SJCRH30 (cell line): ENCODE measurements around the gene ACOT4. TPM values are rescaled to one million over a fixed set of nuclear protein-coding genes. Genes with fewer than 3 reads are reported as not detected.
"Not testable (repeated sequence)": the region's sequence is repeated elsewhere in the genome, so short reads cannot be mapped to it uniquely, and the experiment has no call there.

Experiments
- DNase-seq, 2 experiments: peaks; one replicate each; pipeline ENCODE4 v3.0.0-alpha.2; 2015 to 2020
- H3K27ac ChIP-seq: fragments of 250-450 bp; sonication (Bioruptor Pico); 2 replicates; pipeline ENCODE4 v1.5.1; 2020; ENCODE audit warnings: mild to moderate bottlenecking, moderate library complexity
- H3K27me3 ChIP-seq: fragments of 250-450 bp; sonication (Bioruptor Pico); 2 replicates; pipeline ENCODE4 v1.5.1; 2020; ENCODE audit warnings: mild to moderate bottlenecking, moderate library complexity
- H3K36me3 ChIP-seq: fragments of 250-450 bp; sonication (Bioruptor Pico); 2 replicates; pipeline ENCODE4 v1.5.1; 2020; ENCODE audit warnings: mild to moderate bottlenecking, moderate library complexity
- H3K4me1 ChIP-seq: fragments of 250-450 bp; sonication (Bioruptor Pico); 2 replicates; pipeline ENCODE4 v1.5.1; 2020; ENCODE audit warnings: mild to moderate bottlenecking, moderate library complexity
- H3K4me3 ChIP-seq: fragments of 250-450 bp; sonication (Bioruptor Pico); 2 replicates; pipeline ENCODE4 v1.5.1; 2020; ENCODE audit warnings: mild to moderate bottlenecking, moderate library complexity
- H3K9me3 ChIP-seq: fragments of 250-450 bp; sonication (Bioruptor Pico); replicated peaks from 2 replicates; pipeline ENCODE4 v1.5.1; 2020; ENCODE audit warnings: mild to moderate bottlenecking, moderate library complexity
- total RNA-seq: library from RNA; depleted of rRNA; stranded (reverse); fragments of >200 nt; shearing (Covaris generic); gene quantifications from 2 replicates; pipeline ENCODE4 v1.2.3, GENCODE V29; 2014

Gene ACOT4
- total RNA-seq, 1 experiment from 2014 or later: not detected

DNA sequence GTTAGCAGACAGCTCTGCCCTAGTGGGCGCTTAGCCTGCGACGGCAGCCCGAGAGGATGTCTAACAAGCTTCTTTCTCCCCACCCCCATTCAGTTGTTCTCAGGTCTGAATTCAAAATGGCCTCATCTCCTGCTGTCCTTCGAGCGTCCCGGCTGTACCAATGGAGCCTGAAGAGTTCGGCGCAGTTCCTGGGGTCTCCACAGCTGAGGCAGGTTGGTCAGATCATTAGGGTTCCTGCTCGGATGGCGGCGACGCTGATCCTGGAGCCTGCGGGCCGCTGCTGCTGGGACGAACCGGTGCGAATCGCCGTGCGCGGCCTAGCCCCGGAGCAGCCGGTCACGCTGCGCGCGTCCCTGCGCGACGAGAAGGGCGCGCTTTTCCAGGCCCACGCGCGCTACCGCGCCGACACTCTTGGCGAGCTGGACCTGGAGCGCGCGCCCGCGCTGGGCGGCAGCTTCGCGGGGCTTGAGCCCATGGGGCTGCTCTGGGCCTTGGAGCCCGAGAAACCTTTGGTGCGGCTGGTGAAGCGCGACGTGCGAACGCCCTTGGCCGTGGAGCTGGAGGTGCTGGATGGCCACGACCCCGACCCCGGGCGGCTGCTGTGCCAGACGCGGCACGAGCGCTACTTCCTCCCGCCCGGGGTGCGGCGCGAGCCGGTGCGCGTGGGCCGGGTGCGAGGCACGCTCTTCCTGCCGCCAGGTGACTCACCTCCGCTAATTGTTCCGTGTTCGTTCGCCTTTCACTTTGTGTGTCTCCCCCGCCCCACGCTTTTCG, 22.3 kb upstream of the ACOT4 start, which contains the start of gene ACOT2:
Gene ACOT2, plus strand, starts transcription at position 29 of the 774 bp plus-strand sequence. Its CDS starts 28 bp downstream, at position 57.
- H3K27me3 ChIP-seq, H3K9me3 ChIP-seq, H3K36me3 ChIP-seq, H3K4me1 ChIP-seq: not testable (repeated sequence)
- DNase-seq: peak; percentile 82 to 87
- Histone ChIP-seq H3K27ac (peak within 1 kb of the TSS; percentile 83), H3K4me3 (peak within 1 kb of the TSS; percentile 74)

DNA sequence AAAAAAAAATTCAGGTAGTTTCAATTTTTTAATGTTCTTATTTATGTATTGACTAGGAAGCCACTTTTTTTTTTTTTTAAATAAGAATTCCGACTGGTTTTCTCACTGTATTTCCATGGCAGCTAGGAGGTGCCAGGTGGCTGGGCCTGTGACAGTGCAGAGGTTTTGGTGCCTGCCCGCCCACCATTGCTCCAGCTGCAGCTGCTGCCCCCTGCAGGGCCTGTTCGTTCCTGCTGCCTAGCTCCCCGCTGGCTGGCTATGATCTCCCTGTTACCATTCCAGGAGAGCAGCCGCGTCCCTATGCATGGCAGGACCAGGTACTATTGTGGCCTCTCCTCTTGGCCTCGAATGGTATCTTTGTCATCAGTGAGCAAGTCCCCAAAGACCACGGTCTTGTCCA, 20.8 kb upstream of the ACOT4 start:
- not testable (repeated sequence) for H3K4me3 ChIP-seq, H3K27ac ChIP-seq, H3K27me3 ChIP-seq, H3K4me1 ChIP-seq, H3K9me3 ChIP-seq, H3K36me3 ChIP-seq
- DNase-seq: peak; percentile 51 to 53

DNA sequence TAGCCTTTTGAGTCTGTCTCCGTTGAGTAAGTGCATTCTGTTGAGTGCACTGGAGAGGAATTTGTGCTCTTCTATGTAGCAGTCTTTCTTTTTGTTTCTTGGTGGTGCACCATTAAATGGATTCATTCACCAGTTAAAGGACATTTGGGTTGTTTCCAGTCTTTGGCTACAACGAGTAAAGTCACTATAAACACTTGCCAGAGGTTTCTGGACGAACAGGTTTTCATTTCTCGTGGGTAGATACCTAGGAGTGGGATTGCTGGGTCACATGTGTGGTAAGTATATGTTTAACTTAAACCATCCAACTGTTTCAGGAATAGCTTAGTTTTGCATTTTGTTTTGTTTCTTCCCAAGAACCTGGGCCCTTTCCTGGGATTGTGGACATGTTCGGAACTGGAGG, 18.6 kb upstream of the ACOT4 start:
- H3K4me3 ChIP-seq, H3K27me3 ChIP-seq, H3K36me3 ChIP-seq, H3K4me1 ChIP-seq, H3K9me3 ChIP-seq, H3K27ac ChIP-seq, DNase-seq: not testable (repeated sequence)

DNA sequence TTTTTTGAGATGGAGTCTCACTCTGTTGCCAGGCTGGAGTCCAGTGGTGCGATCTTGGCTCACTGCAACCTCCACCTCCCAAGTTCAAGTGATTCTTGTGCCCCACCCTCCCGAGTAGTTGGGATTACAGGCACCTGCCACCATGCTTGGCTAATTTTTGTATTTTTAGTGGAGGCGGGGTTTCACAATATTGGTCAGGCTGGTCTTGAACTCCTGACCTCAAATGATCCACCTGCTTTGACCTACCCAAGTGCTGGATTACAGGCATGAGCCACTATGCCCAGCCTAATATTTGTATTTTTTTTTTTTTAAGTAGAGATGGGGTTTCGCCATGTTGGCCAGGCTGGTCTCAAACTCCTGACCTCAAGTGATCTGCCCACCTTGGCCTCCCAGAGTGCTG, 17.9 kb upstream of the ACOT4 start:
- H3K36me3 ChIP-seq, H3K4me3 ChIP-seq, H3K27ac ChIP-seq, H3K9me3 ChIP-seq, DNase-seq, H3K4me1 ChIP-seq, H3K27me3 ChIP-seq: not testable (repeated sequence)

DNA sequence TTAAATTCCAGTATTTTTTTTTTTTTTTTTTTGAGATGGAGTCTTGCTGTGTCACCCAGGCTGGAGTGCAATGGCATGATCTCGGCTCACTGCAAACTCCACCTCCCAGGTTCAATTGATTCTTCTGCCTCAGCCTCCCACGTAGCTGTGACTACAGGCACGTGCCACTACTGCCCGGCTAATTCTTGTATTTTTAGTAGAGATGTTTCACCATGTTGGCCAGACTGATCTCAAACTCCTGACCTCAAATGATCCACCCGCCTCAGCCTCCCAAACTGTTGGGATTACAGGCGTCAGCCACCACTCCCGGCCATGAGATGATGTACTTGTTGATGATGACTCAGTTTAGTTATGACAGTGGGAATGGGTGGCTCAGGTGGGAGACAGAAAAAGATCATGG, 17.4 kb upstream of the ACOT4 start:
- H3K9me3 ChIP-seq, H3K27ac ChIP-seq, DNase-seq, H3K4me1 ChIP-seq, H3K4me3 ChIP-seq, H3K36me3 ChIP-seq, H3K27me3 ChIP-seq: not testable (repeated sequence)

DNA sequence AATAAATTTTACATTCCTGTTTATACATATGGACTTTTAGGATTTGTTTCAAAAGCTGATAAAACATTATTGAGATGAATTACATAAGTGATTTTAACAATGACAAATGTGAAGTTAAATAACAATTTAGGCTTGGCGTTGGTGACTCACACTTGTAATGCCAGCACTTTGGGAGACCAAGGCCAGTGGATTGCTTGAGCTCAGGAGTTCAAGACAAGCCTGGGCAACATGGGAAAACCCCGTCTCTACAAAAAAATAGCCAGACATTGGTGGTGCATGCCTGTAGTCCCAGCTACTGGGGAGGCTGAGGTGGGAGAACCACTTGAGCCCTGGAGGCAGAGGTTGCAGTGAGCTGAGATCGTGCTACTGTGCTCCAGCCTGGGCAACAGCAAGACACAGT, 15.3 kb upstream of the ACOT4 start:
- no peaks in the 10 kb centered on the region for H3K27me3 ChIP-seq
- no peak overlapping the region for H3K4me3 ChIP-seq
- no peak for DNase-seq
- H3K36me3 ChIP-seq: no peaks in the 10 kb centered on the region
- no peaks in the 10 kb centered on the region for H3K9me3 ChIP-seq
- no peak overlapping the region for H3K27ac ChIP-seq
- H3K4me1 ChIP-seq: no peaks in the 10 kb centered on the region

DNA sequence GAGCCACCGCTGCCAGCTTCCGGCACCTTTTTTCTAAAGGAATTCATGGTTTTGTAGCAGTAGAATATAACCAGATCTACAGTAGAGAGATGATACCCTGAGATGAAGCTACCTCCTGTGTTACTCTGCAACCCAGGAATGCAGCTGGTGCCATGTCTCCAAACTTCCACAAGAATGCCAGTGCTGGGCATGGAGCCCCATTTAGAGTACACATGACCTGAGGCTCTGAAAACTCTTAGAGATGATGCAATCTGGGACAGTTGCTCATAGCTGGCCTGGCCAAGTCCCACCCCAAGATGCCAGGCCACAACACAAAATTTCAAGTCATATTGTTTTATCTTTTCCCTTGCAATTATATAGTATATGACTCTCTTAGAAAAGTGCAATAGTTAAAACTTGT, 14.5 kb upstream of the ACOT4 start:
- H3K4me1 ChIP-seq, H3K27ac ChIP-seq, H3K9me3 ChIP-seq, DNase-seq, H3K27me3 ChIP-seq, H3K4me3 ChIP-seq, H3K36me3 ChIP-seq: not testable (repeated sequence)

DNA sequence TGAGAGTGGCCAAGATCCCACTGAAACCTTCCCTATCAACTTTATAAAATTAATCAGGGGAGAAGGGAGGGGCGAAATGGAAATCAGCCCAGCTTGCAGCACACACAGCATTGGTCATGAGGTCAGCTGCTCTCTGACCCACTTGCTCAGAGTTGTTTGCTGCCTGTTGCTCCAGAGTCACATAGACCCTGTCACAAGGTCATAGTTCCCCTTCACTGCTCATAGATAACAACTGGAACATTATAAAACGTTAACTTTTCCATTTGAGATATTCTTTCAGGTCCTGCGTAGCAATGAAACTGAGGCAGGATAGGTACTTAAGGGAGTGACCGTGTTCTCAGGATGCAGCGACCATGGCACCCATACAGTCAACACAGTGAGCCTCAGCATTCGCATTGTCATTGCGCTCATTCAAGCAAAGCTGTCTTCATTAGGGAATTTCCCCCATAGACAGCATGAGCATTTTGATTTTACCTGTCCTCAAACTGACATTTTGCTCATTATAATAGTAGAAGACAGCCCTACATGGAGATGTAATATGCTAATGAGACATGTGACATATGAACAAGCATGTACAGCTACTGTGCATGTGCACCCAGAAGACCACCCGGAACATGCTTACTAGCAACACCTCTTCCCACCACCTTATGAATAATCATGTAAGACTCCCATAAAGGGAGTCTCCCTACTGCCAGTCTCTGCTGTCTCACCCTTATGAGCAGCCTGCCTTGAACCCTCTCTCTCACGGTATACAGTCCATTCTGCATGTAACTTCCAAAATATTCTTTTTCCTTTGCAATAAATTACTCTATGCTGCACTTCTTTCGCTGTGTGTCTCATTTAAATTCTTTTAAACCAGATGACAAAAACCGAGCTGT, 9.3 kb upstream of the ACOT4 start:
- not testable (repeated sequence) for H3K9me3 ChIP-seq, H3K4me1 ChIP-seq, H3K27me3 ChIP-seq, DNase-seq, H3K36me3 ChIP-seq, H3K27ac ChIP-seq, H3K4me3 ChIP-seq

DNA sequence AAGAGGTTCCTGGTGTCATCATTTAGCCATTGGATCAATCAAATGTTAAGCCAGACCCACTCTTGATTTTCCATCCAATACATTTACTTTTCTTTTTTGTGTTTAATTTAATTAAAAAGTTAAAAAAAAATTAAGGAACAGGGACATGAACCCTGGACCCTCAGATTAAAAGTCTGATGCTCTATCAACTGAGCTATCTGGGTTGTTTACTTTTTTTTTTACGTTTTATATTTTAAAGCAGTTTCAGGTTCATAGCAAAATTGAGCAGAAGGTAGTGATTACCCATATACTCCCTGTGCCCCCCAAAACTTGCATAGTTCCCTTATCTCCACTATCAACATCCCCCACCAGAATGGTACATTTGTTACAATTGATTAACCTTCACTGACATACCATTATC, 3.0 kb upstream of the ACOT4 start:
- Histone ChIP-seq H3K27me3 (no peaks in the 10 kb centered on the region), H3K9me3 (no peaks in the 10 kb centered on the region), H3K4me3 (no peak overlapping the region), H3K27ac (no peak overlapping the region), H3K36me3 (no peaks in the 10 kb centered on the region), H3K4me1 (no peaks in the 10 kb centered on the region)
- no peak for DNase-seq

DNA sequence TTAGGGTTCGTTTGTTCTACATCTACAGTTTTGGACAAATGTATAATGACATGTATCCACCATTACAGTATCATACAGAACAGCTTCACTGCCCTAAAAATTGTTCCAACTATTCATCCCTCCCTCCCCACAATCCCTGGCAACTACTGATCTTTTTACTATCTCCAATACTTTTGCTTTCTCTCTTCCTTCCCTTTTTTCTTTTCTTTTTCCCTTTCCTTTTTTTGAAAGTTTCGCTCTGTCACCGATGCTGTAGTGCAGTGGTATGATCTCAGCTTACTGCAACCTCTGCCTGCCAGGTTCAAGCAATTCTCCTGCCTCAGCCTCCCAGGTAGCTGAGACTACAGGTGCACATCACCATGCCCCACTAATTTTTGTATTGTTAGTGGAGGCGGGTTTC, 2.6 kb upstream of the ACOT4 start:
- Histone ChIP-seq H3K9me3 (no peaks in the 10 kb centered on the region), H3K36me3 (no peaks in the 10 kb centered on the region), H3K4me3 (no peak overlapping the region), H3K27ac (no peak overlapping the region), H3K4me1 (no peaks in the 10 kb centered on the region), H3K27me3 (no peaks in the 10 kb centered on the region)
- DNase-seq: no peak

DNA sequence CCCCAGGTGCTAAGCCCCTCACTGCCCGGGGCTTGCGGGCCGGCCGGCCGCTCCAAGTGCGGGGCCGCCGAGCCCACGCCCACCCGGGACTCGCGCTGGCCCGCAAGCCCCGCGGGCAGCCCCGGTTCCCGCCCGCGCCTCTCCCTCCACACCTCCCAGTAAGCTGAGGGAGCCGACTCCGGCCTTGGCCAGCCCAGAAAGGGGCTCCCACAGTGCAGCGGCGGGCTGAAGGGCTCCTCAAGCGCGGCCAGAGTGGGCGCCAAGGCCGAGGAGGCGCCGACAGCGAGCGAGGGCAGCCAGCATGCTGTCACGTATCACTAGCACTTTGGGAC, 1.0 kb upstream of the ACOT4 start:
- H3K27me3 ChIP-seq, H3K4me3 ChIP-seq, H3K4me1 ChIP-seq, DNase-seq, H3K27ac ChIP-seq, H3K9me3 ChIP-seq, H3K36me3 ChIP-seq: not testable (repeated sequence)

DNA sequence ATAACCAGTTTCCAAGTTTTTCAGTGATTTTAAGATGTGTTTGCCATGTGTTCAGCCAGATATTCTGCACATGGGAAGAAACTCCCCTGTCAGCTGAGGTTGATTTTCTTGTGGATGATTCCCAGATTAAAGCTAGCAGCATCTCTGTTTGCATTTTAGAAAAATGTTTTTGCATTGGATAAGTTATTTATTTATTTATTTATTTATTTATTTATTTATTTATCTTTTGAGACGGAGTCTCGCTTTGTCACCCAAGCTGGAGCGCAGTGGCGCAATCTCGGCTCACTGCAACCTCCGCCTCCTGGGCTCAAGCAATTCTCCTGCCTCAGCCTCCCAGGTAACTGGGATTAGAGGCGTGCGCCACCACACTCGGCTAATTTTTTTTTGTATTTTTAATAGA, 2.8 kb downstream of the ACOT4 start:
- Histone ChIP-seq H3K27ac (no peak overlapping the region), H3K4me3 (no peak overlapping the region), H3K36me3 (no peaks in the 10 kb centered on the region), H3K9me3 (no peaks in the 10 kb centered on the region), H3K4me1 (no peaks in the 10 kb centered on the region), H3K27me3 (no peaks in the 10 kb centered on the region)
- no peak for DNase-seq

DNA sequence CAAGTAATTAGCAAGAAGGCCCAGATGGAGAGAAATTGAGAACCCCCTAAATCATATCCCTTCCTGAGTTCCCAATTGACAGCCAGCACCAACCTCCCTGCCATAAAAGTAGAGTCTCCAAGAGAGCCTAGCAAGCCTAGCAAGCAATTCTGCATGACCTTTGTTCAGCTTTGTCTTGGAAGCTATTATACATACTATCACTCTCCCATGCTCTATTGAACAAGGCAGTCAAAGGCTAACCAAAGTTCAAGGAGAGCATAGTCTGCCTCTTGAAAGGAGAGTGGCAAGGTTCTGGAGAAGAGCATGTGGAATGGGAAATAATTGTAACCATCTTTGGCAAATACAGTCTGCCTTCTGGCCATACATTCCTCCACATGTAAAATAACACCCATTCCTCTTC, 7.8 kb downstream of the ACOT4 start:
- DNase-seq: no peak
- Histone ChIP-seq H3K27ac (no peak overlapping the region), H3K4me1 (peaks cover 12% of the 10 kb centered on the region), H3K36me3 (no peaks in the 10 kb centered on the region), H3K4me3 (no peak overlapping the region), H3K27me3 (no peaks in the 10 kb centered on the region), H3K9me3 (no peaks in the 10 kb centered on the region)

DNA sequence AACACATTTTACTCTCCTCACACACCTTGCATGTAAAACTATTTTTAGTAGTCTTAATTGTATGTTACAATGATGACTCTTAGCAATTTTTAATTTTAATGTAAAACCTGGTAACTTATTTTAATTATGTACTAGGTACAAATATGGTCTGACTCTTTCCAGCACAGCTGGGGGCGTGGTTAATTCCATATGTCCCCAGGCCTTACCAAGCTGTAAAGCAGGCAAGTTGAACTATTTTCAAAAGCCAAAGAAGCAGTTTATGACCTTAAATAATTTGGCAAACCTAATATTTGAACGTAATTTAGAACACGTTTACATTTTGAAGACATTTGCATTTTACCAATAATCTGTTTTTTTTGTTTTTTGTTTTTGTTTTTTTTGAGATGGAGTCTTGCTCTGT, 11.3 kb downstream of the ACOT4 start:
- peak; percentile 10 to 18 for DNase-seq
- no peak overlapping the region for H3K4me3 ChIP-seq

DNA sequence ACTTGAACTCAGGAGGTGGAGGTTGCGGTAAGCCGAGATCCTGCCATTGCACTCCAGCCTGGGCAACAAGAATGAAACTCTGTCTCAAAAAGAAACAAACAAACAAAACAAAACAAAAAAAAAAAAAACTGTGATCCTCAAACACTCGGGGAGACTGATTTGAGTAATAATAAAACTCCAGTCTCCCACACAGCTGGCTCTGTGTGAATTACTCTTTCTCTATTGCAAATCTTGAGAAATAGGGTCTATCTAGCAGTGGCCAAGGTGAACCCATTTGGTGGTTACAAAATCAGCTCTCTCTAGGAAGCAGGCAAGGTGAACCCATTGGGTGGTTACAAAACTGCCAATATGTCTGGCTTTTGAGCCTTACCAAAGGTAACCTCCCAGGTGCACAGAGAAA, 14.6 kb downstream of the ACOT4 start:
- peaks cover 12% of the 10 kb centered on the region for H3K4me1 ChIP-seq
- no peaks in the 10 kb centered on the region for H3K27me3 ChIP-seq
- H3K9me3 ChIP-seq: no peaks in the 10 kb centered on the region
- no peaks in the 10 kb centered on the region for H3K36me3 ChIP-seq
- no peak overlapping the region for H3K4me3 ChIP-seq
- H3K27ac ChIP-seq: no peak overlapping the region
- DNase-seq: no peak

More for the DNA sequence above, 11.3 kb downstream of the ACOT4 start:
- Histone ChIP-seq H3K4me1 (peaks cover 12% of the 10 kb centered on the region), H3K36me3 (no peaks in the 10 kb centered on the region), H3K9me3 (no peaks in the 10 kb centered on the region), H3K27me3 (no peaks in the 10 kb centered on the region), H3K27ac (no peak overlapping the region)

DNA sequence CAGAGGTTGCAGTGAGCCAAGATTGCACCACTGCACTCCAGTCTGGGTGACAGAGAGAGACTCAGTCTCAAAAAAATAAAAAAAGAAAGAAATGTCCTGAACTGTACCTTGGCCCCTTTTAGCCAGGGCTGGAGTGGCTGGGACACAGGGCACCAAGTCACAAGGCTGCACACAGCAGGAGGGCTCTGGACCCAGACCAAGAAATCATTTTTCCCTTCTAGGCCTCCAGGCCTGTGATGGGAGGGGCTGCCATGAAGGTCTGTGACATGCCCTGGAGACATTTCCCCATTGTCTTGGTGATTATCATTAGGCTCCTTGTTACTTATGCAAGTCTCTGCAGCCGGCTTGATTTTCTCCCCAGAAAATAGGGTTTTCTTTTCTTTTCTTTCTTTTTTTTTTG, 15.6 kb downstream of the ACOT4 start:
- H3K4me1 ChIP-seq: peaks cover 8% of the 10 kb centered on the region
- H3K27me3 ChIP-seq: no peaks in the 10 kb centered on the region
- no peak overlapping the region for H3K4me3 ChIP-seq
- DNase-seq: no peak
- H3K27ac ChIP-seq: no peak overlapping the region
- H3K36me3 ChIP-seq: no peaks in the 10 kb centered on the region
- H3K9me3 ChIP-seq: no peaks in the 10 kb centered on the region
